ENCODE data around the gene AMER2.
A peak's percentile ranks its signal among the peaks of the same experiment; 100 is the strongest.

Gene AMER2, protein sequence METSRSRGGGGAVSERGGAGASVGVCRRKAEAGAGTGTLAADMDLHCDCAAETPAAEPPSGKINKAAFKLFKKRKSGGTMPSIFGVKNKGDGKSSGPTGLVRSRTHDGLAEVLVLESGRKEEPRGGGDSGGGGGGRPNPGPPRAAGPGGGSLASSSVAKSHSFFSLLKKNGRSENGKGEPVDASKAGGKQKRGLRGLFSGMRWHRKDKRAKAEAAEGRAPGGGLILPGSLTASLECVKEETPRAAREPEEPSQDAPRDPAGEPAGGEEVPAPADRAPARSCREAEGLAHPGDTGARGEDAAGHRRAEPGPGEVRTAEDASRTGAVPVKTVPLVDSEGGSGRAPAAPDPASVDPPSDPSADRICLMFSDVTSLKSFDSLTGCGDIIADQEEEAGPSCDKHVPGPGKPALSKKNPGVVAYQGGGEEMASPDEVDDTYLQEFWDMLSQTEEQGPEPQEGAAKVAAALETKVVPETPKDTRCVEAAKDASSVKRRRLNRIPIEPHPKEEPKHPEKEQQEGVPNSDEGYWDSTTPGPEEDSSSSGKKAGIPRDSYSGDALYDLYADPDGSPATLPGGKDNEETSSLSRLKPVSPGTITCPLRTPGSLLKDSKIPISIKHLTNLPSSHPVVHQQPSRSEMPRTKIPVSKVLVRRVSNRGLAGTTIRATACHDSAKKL

GRCh38 chr13:25171517-25172302, at the start of gene AMER2:
TSS of gene AMER2 (minus strand) at chr13:25172288. CDS start at chr13:25171619, 669 bp downstream.
- DNase-seq (ENCODE audit: low spot score): peak; percentile 91

DNA sequence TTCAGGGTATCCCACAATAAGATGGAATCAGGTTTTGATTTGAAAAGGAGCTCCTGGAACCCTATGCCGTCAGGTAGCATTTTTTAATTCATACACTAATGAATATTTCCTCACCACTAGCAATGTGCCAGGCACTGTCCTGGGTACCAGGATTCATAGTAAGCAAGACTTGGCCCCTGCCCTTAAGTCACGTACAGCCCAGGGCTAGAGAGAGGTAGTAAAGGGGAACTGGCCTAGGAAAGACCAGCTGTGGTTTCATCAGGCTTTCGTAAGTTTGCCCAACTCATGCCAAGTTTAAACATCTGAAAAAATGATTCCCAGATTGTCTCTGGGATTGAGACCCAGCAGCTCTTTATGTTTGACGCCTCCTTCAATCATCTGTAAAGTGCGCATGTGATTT, 45.9 kb upstream of the AMER2 start:
- no peak for DNase-seq (ENCODE audit: low spot score)

DNA sequence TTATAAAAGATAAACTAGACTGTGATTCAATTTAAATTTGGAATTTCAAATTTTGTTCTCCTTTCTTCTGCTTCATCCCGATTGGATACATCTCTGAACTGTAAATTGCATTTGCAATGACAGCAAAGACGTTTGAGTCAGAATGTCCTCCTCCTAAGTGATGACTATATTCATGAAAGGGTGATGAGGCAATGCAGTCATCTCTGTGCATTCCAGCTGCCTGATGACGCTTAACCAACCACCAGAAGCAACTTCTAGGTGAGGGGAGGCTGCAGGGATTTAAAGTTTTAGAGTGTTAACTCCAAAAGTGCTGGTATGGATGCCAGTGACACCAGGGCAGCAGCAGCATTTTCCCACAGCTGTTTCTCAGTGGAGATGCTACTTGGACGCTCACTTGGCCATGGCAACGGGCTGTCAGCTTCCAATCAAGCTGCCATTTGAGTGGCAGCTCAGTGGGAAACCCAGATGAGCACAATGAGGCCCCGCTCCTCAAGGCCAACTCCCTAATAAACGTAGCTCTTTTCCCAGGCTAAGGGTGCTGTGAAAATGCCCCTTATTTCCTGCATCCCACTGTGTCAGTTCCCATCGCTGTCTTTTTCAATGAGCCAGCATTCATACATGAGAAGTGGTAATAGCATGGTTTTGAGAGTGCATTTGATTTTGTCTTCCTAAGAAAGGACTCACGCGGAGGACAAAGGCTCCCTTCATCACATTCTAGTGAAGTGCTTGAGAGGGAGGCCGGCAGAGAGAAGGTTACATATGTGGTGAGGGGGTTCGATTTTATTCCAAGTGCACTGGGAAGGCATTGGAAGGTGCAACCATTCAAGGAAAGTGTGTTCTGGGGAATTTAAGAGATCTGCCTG, 45.2 kb upstream of the AMER2 start:
- no peak for DNase-seq (ENCODE audit: low spot score)

GRCh38 chr13:25215253-25215575, 43.1 kb upstream of the AMER2 start:
- DNase-seq (ENCODE audit: low spot score): no peak

DNA sequence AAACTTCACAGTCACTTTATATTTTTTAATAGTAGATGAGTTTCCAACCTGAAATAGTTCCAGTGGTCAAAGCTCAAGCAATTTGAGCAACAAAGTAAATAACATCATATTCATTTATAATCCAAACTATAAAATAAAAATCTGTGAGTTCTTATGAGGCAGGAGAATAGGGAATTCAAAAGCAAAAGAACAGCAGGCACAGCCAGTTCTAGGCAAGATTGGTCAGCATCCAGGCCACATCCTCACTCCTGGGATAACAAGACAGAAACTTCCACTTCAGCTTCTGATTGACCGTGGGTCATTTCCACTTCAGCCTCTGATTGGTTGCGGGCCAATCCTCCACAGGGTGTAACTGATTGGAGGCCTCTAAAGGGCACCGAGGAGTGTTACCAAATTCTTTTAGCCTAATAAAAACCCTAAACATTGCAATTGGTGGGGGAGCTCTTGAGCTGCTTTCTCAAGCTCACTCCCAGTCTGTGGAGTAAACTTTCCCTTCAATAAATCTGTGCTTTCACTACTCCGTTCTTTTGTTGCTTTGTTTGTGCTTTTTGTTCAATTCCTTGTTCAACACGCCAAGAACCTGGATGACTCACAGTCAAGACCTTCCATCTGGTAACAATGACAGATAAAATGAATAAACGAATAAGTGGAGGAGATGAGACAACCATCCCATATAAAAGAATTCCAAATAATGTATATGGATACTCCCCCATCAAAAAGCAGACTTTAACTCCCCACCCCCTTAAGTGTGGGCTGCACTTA, 42.6 kb upstream of the AMER2 start:
- no peak for DNase-seq (ENCODE audit: low spot score)

DNA sequence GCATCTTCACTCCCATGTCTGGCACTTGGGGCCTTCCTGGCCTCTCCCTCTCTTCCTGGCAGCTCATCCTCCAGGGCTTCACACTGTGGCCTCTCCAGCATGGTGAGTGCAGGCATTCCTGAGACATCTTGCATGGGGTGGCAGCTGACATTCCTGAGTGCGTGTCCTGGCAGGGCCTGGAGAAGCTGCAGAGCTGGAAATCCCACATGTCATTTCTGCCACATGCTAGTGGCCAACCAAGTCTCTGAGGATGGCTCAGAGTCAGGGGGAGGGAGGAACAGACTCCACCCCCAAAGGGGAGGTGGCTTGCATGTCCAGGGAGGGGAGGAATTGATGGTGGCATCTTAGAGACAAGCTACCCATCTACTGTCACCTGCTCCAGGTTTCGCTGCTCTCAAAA, 41.6 kb upstream of the AMER2 start:
- no peak for DNase-seq (ENCODE audit: low spot score)

GRCh38 chr13:25210842-25211569, 38.9 kb upstream of the AMER2 start:
- no peak for DNase-seq (ENCODE audit: low spot score)

DNA sequence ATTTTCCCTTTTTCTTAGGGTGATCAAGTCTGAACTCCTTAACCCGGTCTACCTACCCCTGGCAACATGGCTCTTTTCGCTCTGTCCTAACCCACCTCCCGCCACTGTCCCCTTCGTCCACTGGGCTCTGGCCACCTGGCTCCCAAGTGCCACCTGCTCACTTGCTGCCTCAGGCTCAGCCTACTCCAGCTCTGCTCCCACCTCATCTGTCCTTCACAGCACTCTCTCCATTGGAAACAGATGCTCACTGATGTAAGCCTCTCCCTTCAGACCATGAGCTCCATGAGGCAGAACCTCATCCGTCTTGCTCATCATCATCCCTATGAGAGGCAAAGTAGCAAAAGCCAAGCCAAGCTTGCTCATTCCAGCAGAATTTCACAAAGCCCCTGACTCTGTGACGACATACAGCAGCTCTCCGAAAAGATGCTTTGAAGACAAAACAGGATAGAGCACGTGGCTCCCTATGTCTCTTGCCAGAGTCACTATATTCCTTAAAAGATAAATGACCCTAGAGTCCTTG, 35.3 kb upstream of the AMER2 start:
- DNase-seq (ENCODE audit: low spot score): peak; percentile 36

DNA sequence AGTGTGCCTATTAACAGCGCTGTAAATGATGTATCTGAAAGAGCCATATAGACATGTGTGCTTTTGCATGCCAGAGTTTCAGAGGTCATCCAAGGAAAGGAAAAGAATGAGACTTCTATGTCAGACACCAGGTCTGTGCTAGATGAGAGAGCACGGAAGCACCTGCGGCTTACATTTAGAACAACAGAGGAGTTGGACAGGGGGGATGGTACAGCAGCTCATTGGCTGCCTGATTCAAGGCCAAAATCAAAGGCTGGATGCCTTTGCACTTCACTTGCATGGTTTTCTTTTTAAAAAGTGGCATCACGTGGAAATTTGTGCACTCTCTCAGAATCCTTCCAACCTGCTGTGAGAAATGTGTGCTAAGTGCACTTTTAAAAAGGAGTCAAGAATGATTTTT, 32.8 kb upstream of the AMER2 start:
- no peak for DNase-seq (ENCODE audit: low spot score)

- DNase-seq (ENCODE audit: low spot score): peak; percentile 39
Observed at GRCh38 chr13:25203127-25203740, 31.1 kb upstream of the AMER2 start.

DNA sequence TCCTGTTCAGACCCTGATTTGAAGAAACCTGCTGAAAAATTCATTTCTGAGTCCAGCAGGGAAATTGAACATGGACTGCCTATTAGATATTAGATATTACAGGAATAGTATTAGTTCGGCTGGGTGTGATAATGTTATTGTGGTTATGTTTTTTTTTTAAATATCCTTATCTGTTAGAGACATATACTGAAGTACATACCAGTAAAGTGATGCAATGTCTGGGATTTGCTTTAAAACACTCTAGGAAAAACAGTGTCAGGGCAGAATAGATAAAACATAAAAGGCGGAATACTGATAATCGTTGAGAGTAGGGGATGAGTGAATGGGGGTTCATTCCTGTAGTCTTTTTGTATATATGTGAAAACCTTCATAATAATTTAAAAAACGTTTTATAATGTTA, 28.7 kb upstream of the AMER2 start:
- DNase-seq (ENCODE audit: low spot score): no peak

GRCh38 chr13:25198647-25199046, 26.6 kb upstream of the AMER2 start:
- no peak for DNase-seq (ENCODE audit: low spot score)

DNA sequence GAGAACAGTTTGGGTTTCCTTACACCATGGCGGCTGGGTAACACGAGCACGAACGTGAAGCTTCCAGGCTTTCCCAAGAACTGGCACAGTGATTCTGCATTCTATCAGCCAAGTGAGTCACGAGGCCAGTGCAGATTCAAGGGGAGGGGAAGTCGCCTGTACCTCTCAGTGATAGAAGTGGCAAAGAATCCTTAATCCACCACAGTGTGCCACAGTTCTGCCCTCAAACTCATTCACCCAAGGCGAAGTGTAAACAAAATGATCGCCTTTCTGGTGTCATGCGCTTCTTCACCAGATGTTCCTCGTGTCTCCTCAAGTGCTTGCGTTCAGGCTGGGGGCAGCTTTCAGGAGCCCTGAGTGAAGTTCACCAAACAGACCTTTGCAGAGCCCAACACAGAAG, 24.9 kb upstream of the AMER2 start:
- DNase-seq (ENCODE audit: low spot score): no peak

- no peak for DNase-seq (ENCODE audit: low spot score)
Observed at GRCh38 chr13:25192936-25193335, 20.8 kb upstream of the AMER2 start.

DNA sequence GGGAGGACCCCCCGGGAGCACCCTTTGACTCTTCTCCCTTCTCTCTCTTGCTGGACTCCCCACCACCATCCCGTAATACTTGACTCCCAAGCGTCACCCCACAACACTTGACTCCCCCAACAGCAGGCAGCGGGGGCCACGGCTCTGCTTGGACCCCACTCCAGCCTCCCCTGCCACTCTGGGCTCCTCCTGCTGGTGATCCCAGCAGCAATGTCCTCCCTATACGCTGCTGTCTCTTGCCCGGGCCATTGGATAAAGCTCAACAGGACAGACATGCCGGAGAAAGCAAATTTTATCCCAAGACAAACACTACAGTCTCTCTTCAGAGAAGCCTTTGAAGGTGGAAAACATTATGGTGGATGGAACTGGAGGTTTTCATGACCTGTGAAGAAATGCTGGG, 20.4 kb upstream of the AMER2 start:
- no peak for DNase-seq (ENCODE audit: low spot score)

DNA sequence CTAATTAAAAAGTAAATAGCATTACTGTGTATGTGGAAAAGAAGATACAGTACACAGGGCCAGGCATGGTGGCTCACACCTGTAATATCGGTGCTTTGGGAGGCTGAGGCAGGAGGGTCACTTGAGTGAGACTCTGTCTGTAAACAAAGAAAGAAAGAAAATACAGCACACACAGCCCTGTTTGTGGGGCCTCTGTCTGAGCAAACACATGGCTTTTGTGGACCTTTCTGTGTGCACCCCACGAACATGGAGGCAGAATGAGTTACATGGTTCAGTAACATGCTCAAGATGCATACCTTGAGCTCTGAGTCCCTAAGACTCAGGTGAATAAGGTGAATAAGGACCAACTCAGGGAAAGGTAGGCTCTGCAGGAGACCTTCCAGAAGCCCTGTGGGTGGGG, 20.0 kb upstream of the AMER2 start:
- DNase-seq (ENCODE audit: low spot score): no peak

DNA sequence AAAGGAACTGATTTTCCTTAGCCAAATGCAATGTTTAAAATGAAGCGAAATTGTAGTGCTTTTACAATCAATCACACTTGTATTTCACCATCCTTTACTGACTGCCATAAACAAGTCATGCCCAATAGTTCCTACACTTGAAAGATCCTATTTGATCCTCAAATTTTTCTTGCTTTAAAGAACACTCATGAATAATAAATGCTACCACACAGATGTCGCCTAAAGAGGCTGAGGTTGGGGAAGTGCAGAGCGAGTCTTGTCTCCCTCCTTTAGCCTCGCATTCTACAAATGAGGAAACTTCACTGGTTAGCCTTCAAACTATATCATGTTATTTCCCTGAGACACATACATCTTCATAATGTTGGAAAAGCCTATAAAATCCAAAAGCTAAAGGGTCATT, 18.7 kb upstream of the AMER2 start:
- DNase-seq (ENCODE audit: low spot score): no peak

- no peak for DNase-seq (ENCODE audit: low spot score)
Observed at GRCh38 chr13:25190256-25190655, 18.2 kb upstream of the AMER2 start.

- no peak for DNase-seq (ENCODE audit: low spot score)
Observed at GRCh38 chr13:25187596-25187995, 15.5 kb upstream of the AMER2 start.

DNA sequence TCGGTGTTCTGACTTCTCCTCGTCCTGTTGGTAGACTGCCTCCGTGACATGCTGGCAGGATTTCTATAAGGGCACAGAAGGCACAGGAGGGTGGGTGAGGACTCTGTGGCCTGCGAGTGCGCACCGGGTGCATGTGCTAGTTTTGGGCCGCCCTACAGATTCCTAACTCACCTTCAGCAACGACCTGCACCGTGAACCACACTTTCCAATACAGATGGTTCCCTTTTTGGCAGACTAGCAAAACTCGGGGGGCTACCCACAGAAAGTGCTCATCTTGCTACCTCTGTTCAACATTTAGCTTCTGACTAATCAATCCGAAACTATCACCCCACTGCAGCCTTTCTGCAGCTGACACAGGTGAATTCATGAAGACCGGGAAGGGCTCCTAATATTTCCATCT, 14.1 kb upstream of the AMER2 start:
- no peak for DNase-seq (ENCODE audit: low spot score)
